CD4-positive, alpha-beta T cell treated with Interleukin-12 subunit alpha and Interleukin-12 subunit beta, for 1 hour (primary cell): ENCODE results near the gene HOXB2.

Source experiments
- DNase-seq: peaks from one replicate; pipeline ENCODE4 v3.0.0-alpha.2; 2020

HOXB2 gene

DNA sequence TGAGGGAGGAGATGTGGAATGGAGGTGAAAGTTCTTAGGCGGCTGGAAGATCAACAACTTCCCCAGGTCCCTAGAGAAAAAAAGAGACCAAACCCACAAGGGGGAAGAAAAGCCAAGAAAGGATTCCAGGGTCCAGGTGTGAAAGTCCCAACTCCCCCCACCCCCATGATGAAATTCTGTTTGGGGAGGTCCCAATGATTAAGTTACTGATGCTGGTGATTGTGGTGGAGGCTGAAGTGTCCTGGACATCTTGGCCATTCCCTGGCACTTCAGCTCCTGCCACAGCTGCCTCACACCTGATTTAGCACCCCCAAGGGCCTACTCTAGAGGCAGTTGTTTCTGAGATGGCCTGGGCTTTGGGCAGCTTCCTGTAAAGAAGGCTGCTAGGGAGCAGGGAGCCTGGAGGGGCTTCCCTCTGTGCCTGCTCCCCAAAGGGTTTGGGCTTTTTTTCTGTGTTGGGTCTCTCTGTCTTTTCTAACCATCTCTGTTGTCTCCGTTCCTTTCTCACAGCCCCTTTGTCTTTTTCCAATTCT lies 20.2 kb upstream of the HOXB2 start:
- DNase-seq, result no peak

DNA sequence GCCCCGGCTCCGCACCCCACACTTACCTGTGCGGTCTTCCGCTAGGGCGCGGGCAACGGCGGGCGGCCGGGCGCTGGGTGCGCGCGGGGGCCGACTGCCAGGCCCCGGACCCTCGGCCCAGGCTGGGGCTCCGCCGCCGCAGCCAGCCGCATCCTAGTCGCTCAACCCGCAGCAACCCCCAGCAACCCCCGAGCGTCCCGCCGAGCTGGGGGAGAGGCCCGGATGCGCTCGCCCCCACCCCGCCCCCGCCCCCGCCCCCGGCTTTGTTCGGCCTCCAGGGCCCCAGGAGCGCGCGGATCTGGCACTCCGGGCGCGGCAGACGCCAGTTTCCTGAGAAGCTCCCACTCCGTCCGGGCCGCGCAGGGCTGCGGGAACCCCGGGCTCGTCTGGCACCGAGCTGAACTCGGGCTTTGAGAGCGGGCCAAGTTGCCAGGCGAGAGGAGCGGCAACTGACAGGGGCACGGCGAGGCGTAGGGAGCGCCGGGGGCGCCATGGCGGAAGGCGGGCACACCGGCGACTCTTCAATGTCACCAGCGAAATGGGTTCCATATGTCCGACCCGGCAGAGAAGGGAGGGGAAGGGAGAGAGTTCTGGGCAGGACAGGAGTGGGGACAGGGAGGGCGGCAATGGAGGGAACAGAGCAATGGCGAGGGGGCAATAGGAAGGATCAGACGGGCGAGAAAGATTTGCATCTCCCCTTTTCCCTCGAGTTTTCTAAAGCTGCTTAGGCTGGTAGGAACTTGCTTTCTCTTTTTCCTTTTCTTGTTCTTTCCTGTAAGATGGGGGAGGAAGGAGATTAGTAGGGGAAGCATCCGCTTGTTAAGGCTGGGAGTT lies 19.5 kb upstream of the HOXB2 start:
- no peak for DNase-seq

DNA sequence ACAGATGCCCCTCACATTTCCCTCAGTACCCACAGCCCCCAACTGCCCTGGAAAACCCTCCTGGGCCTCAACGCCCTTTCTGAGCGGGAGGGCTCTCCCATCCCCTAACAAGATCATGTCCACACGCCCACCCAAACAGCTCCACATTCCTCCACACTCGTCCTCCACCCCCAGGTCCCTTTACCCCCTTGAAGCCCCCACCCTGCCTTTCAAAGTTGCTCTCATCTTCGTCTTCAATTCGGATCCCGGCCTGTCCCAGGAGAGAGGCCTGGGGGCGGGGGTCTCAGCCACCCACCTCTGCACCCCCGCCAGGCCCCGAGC lies 18.9 kb upstream of the HOXB2 start:
- no peak for DNase-seq

DNA sequence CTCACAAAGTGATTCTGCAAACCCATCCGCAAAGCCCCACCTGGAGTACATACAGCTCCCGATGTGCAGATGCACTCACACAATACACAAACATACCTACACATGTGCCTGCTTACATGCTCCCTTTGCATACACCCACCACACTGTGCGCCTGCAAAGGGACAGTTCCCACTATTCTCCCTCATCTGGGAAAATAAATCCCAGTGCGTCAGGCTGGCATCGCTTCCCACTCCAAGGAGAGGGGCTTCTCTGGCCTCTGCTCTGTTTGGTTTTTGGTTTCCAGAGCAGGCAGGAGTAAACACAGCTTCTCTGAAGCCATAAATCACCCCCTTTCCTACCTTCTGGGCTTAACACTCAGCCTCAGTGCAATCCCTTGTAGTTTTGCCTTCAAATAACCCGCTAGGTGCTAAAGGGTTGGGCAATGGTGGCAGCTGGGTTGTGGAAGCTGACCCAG lies 18.5 kb upstream of the HOXB2 start:
- no peak for DNase-seq

DNA sequence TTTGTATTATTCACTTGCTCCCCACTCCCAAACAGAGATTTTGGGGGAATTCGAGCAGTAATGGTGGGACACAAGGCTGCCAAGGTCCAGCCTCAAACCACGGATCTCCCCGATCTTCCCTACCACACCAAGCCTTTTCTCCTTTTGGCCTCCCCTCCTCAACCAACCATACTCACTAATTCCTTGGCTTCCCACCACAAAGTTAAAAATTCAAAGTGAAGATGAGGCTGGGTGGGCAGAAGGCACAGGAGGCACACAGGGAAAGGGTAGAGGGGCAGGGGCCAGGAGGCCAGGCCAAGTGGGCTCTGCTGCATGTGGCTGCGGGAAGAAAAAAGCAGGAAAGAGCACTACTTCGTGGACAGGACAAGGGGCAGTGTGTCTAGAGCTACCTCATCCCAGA lies 18.0 kb upstream of the HOXB2 start:
- DNase-seq, result no peak

DNA sequence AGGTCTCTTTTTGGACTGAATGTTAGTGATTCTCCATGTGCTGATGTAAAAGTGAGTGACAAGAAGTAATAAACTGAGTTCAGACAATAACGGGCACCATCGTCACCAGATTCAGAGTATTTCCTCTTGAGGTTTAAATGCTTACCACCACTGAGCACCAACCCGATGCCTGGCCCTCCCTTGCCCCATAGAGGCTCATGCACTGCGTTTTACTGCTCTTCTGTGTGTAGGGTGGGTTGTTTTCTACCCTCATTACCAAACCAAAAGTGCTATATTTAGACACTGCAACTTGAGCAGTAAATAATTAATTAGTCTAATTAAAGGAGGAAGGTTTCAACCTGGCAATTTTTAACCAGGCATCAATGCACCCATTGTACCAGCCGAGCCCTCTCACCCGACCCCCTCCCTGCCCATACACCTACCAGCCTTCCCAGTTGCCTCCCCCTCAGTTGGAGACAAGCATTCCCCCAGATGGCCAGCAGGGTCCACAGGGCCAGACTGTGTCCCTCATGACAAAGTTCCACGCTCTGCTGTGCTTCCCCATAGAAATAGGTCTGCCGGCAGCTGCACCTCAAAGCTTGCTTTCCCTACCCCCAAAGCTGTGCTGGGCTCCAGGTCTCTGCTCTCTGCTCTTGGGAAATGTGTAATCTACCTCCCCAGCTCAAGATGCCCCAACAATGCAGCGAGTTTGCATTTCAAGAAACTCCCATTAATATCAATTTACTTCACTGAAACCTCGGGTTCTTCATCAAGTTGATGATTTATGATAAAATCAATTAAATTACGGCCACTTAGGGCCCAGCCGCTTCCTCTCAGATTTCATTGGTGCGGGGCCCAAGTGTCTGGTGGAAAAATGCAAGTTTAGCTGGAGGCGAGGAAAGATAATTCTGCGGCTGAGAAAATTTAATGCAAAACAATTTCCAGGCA lies 17.2 kb upstream of the HOXB2 start:
- DNase-seq, result no peak

DNA sequence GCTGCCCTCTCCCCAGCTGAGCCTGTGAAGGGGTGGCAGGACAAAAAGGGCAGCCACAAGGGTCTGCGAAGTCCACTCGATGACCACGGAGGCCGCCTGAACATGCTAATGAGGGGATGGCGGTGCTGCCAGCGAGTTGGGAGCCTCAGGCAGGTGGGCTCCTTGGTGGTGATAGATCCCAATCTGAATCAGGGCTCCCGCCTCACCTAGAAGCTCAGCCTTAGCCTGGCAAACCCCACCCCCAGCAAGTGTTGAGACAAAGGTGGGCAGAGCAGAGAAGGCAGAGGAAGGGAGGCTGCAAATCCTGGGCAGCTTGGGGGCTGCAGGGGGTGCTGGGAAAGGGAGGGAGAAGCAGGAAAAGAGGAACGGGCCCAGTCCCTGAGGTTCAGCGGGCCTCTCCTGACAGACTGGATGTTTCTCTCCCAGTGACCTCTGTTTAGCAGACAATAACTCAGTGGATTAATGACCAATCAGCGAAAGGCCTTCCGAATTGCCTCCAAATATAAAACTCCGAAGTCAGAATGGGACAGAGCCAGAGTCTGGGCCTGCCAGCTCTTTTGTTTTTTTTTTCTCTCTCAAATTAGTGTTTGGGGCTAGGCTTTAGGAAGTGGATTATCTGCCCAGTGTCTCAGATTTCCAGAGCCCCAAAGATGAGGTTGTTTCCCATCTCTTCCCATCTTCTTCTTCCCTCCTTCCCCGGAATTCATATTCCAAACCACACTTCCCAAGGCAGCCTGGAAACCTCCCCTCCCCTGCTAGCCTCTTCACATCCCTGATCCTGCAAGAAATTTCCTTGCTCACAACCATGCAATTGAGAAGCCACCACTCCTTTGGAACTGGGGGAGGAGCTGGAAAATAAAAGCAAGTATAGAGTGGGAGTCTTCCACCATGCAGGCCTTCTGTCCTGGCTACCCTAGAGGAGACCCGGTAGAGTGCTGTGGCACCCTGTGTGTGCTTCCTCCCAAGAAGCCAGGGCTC lies 15.2 kb upstream of the HOXB2 start:
- DNase-seq, result no peak

DNA sequence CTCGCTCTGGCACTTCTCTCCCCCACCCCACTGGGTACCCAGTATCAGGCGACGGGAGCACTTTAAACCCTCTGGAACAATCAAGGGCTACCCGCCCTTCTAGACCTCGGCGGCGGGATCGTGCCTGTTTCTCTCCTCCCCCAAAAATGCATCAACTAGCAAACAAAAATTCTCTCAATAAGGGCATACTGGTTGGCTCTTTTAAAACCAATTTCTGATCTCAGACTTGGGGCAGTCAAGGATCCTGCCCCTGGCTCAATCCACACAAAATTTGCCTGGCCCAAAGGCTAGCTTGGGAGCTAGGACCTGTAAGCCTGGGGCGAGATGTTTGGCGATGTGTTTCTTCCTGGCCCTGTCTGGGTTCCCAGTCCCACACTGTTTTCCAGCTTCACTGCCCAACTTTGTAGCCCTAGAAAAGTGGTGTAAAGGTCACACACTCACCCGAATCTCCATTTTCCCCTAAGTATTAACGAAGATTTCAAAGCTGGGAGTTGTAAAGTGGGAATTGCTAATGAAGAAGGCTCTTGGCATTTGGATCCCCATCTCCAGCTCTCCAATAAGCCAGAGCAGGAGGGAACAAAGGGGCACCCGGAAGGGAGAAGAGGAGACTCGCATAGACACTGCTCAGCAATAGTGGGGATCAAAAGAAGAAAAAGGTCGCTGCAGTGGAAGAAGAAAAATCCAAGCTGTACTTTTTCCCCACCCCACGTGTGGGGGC lies 14.4 kb upstream of the HOXB2 start:
- DNase-seq, result no peak

DNA sequence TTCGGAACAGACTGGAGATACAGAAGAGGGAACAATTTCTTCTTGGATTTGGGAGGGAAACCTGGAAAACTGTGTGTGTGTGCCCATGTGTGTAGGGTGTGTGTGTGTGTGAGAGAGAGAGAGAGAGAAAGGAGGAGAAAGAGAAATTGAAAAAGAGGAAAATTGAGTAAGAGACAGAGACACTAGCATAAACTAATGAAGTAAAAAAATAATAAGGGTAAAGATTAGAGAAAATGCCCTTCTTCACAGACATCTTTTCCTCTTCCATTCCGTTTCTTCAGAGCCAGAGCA lies 13.9 kb upstream of the HOXB2 start:
- DNase-seq, result no peak

DNA sequence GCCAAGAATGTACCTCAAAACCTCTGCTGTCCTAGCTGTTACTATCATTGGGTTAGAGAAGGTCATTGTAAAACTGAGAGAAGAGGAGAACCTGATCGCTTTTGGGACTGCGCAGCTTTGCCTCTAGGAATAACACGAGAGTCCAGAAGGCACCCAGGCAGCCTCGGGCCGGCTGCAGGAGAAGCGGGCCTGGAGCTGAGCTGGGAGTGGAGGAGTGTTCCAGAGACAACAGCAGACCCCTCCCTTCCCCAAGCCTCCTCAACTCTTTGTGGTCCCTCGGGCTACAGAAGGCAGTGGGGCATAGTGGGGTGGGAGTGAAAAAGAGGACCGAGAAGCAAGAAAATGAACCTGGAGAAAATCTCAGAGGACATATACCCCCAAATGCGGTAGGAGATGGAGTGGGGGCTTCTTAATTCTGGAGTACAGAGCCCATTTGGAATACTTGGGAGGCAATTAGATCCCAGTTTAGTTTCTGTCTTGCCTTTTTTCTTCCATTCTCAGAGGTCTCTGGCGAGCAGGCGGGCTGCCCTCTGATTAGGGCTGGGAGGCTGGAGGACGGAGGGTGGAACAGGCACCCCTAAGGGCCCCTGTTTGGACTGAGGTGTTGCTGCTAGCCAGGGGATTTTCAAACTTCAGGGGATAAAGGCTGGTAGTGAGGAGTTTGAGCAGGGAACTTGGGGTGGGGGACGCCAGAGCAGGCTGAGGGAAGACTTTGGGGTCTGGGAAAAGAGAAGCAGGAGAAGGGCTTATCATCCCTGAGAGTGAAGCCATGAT lies 13.3 kb upstream of the HOXB2 start:
- no peak for DNase-seq

DNA sequence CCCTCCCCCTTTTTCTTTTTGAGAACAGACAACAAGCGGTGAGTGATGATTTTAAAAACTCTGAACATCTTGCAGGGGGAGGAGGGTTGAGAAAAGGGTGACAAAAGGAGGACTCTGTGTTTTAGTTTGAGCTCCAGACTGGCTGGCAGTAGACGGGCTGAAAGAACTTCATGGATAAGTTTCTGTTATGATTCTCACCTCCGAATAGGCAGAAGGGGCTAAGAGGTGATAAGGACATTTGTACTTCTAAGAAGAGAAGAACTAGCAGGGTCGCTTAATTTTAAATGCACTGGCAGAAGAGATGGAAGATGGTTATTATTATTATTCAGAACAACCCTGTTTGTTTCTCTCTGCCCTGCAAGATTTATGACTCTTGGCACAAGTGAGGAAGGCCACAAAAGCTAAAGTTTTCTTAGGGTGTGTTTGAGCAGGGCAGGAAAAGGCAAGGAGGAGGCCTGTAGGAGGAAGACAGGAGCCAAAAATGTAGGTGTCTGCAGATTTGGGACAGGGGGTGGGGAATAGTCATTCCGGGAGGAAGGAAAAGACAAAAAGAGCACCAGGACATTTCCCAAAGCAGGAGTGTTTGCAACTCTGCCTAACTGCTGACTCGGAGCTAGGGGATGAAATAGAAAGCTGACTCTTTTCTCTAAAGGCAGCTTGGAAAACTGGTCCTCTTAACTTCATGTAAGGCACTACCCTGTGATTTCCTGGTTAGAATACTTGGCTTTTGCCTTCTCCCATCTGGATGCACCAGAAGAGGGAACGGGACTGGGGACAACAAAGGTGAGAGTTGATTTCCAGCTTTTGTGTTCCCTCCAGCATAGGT lies 11.9 kb upstream of the HOXB2 start:
- no peak for DNase-seq

DNA sequence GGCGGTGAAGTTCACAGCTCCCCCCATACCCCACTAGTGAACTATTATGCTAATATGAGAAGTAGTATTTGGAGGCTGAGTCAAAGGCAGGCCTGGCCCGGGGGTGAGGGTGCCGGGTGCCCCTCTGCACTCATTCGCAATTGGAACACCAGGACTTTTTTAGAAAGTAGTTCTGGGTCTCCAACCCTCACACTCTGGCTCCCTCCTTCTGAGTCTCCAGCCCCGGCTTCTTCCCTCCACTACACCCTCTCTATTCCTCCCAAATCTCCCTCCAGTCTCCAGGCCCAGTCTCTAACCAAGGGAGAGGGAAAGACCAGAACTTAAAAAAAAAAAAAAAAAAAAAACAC lies 11.3 kb upstream of the HOXB2 start:
- no peak for DNase-seq

DNA sequence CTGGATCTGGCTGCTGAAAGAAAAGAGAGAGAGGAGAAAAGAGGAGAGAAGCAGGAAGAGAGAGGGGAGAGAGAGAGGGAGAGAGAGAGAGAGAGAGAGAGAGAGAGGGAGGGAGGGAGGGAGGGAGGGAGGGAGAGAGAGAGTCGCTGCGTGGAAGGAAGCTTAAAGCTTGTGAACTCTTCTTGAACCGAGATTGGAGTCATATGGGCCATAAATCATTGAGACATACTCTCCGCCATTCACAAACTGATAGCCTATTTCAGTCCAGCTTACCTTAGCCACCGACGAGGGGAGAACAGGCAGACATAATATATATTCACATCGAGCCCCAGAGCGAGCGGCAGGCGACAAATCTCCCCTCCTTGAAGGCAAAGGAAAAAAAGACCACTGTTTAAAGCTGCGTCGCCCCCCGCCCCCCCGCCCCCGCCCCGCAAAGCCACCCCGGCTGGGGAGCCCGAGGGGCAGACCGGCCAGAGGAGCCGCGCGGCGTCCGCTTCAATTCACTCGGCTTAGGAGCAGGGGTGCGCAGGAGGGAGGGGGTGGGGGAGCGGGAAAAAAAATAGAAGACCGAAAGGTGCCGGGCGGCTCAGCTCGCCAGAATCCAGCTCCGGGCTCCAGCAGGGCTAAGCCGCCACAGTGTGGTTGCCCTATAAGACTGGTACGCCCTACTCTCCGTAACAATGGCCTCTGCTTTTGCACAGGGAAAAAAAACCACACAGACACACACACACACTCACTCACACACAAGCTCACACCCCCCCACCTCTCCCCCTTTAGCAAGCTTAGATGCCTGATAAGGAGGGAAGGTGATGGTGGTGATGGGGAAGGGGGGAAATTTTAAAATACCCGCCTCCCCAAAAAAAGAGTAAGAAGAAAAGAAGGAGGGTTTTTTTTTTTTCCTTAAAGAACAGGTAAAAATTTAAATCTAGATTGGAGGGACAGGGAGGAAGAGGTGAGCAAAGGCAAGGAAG lies 10.6 kb upstream of the HOXB2 start:
- DNase-seq, result peak; percentile 24

DNA sequence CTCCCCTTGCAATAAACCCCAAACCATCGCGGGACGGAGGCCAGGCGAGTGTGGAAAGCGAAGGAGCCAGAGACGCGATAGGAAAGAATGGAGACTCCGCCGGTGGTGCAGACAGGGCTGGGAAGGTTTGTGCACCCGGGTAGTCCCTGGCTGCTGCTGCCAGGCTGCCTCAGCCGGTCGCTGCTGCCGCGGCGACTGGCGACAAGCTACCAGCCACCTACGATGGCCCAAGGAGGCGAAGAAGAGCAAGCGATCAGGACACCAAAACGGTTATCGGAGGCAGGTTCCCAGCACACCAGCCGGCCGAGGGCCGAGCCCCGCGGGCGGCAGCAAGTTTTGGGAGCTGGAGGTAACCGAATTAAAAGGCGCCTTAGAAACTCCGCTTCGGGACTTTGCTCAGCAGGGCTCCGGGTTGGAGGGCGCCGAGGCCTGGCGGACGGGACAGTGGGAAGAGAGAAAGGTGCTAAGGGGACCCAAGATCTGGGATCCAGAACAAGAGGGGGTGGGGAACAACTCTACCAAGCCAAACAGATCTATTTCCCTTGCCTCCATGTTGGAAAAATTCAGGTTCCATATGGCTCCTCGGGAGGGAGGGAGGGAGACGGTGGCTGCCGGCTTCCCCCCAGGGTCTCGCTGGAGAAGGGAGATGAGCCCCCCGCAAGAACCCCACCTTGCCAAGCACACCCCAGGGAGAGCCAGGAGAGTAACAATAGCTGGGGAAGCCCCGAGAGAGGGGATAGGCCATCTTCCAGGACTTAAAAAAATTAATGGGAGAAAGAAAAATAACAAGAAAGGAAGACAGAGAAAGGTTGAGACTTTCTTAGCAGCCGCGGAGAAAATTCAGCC lies 9.7 kb upstream of the HOXB2 start:
- no peak for DNase-seq

DNA sequence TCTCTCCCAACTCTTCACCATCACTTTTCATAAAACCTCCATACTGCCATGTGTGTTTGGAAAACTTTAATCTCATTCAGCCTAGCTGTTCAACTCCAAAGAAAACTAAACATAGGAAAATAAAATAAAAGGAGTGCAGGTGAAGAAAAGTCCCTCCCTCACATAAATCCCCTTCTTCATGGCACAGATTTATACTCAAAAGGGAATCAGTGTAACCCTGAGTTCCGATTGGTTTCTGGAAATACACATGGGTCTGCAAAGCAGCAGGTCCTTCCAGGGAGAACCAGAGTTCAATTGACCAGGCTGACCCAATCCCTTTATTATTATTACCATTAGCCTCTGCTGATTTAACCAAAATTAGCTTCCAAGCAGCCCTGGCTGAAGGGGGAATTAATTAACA lies 8.9 kb upstream of the HOXB2 start:
- DNase-seq, result no peak

DNA sequence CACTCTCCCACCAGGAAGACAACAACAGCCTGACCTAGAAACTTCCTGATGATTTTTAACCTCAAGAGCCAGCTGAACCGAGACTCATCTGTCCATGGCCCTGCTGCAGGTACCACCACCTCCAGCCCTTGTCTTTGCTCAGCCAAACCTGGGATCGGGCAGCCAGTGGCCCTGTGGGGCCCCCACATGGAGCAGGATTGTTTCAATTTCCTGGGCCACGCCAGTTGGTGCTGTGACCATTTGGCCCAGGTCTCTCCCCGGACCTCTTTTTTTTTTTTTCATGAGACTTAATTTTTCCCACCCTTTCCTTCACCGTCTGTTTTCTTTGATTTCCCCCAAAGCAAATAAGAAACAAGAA lies 8.3 kb upstream of the HOXB2 start:
- no peak for DNase-seq

DNA sequence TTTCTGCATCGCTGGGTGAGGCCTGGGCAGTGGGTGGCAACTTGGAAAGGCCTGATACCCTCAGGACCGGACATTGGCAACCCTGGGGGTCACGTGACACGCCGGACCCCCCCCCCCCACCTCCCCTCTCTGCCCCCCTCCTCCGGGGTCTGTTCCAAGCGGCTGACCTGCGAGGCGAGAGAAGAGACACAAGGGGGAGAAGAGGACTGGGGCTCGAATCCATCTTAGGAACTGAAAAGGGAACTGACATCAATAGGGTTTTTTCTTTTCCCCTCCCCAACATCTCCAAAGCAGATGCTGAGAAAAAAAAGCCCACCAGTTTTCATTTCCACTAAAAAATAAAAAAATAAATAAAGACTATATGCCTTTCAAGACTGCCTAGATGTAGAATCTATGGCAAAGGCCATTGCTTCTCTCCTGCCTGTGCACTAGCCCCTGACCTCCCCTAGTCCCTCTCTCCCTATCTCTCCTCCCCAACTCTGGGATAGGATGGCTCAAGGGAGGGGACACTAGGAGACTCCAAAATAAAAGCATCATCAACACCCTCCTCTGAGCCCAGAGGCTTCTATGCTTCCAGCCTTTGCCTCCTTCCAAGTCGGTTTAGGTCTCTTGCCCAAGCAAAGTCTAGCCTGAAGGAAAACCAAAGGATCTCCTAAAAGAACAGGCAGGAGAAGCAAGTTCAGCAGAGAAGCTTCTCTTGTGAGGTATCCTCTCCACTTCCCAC lies 7.7 kb upstream of the HOXB2 start:
- no peak for DNase-seq
